ENCODE results near the gene GLYATL2.
A peak's percentile ranks its signal among the peaks of the same experiment; 100 is the strongest.

The GLYATL2 gene

DNA sequence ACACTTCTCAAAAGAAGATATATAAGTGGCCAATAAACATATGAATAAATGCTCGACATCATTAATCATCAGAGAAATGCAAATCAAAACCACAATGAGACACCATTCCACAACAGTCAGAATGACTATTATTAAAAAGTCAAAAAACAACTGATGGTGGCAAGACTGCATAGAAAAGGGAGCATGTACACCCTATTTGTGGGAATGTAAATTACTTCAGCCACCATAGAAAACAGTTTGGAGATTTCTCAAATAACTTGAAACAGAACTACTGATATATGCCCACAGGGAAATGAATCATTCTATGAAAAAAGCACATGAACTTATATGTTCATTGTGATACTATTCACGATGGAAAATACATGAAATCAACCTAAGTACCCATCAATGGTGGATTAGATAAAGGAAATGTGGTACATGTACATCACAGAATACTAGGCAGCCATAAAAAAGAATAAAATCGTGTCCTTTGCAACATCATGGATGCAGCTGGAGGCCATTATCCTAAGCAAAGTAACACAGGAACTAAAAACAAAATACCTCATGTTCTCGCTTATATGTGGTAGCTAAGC lies 42.4 kb downstream of the GLYATL2 start:
- Histone ChIP-seq H3K9ac (no peak overlapping the region), H3K4me3 (IDR thresholded peaks at IDR 0.05; ENCODE audit: insufficient read depth, low read depth, low read length) (no peak overlapping the region), H2AFZ (ENCODE audit: low read depth) (no peak overlapping the region), H3K79me2 (ENCODE audit: insufficient read depth, low read depth) (no peaks in the 10 kb centered on the region), H3K4me2 (no peak overlapping the region), H3K27ac (no peak overlapping the region), H3K36me3 (ENCODE audit: insufficient read depth) (no peaks in the 10 kb centered on the region), H3K27me3 (ENCODE audit: insufficient read depth, low read depth) (no peaks in the 10 kb centered on the region), H4K20me1 (ENCODE audit: insufficient read depth) (no peaks in the 10 kb centered on the region), H3K4me1 (ENCODE audit: low read depth, poor library complexity, severe bottlenecking) (no peaks in the 10 kb centered on the region)
- TF ChIP-seq, protein P1, sequence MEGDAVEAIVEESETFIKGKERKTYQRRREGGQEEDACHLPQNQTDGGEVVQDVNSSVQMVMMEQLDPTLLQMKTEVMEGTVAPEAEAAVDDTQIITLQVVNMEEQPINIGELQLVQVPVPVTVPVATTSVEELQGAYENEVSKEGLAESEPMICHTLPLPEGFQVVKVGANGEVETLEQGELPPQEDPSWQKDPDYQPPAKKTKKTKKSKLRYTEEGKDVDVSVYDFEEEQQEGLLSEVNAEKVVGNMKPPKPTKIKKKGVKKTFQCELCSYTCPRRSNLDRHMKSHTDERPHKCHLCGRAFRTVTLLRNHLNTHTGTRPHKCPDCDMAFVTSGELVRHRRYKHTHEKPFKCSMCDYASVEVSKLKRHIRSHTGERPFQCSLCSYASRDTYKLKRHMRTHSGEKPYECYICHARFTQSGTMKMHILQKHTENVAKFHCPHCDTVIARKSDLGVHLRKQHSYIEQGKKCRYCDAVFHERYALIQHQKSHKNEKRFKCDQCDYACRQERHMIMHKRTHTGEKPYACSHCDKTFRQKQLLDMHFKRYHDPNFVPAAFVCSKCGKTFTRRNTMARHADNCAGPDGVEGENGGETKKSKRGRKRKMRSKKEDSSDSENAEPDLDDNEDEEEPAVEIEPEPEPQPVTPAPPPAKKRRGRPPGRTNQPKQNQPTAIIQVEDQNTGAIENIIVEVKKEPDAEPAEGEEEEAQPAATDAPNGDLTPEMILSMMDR (conservative IDR thresholded peaks at IDR 0.05; ENCODE audit: low read depth, low read length), result no peak

DNA sequence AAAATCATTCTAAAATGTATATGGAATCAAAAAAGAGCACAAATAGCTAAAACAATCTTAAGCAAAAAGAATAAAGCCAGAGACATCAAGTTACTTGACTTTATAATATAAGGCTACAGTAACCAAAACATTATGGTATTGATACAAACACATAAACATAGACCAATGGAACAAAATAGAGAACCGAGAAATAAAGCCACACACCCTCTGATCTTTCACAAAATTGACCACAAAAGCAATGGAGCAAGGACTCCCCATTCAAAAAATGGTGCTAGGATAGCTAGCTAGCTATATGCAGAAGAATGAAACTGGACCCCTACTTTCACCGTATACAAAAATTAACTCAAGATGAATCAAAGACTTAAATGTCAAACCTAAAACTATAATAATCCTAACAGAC lies 43.2 kb downstream of the GLYATL2 start:
- H4K20me1 ChIP-seq (ENCODE audit: insufficient read depth), result no peaks in the 10 kb centered on the region
- TF ChIP-seq, protein P1 (conservative IDR thresholded peaks at IDR 0.05; ENCODE audit: low read depth, low read length), result no peak
- no peak overlapping the region for H3K9ac ChIP-seq

DNA sequence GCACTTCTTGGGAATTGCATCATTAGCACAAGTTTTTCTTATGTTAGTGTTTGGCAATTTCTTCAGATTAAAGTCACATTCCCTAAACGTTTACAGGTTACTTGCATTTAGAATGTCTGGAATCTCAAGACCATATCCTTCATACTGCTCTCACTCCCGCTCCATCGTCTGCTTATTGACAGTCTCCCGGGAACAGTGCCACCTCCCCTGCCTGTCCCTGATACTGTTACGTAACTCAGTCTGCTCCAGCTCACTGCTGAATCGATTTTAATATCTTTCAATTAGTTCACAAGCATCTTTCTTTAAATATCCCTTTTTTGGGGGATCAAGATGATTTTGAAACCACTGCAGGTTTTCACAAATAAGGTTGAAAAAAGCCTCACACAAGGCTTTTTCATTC lies 48.2 kb downstream of the GLYATL2 start:
- no peaks in the 10 kb centered on the region for H3K36me3 ChIP-seq (ENCODE audit: insufficient read depth)
- no peak overlapping the region for H3K4me3 ChIP-seq (IDR thresholded peaks at IDR 0.05; ENCODE audit: insufficient read depth, low read depth, low read length)
- no peak overlapping the region for H2AFZ ChIP-seq (ENCODE audit: low read depth)
- no peak overlapping the region for H3K27ac ChIP-seq
- H3K27me3 ChIP-seq (ENCODE audit: insufficient read depth, low read depth), result no peaks in the 10 kb centered on the region
- TF ChIP-seq, protein P1 (conservative IDR thresholded peaks at IDR 0.05; ENCODE audit: low read depth, low read length), result no peak
- H3K9ac ChIP-seq, result no peak overlapping the region
- no peaks in the 10 kb centered on the region for H4K20me1 ChIP-seq (ENCODE audit: insufficient read depth)
- H3K4me1 ChIP-seq (ENCODE audit: low read depth, poor library complexity, severe bottlenecking), result no peaks in the 10 kb centered on the region
- no peaks in the 10 kb centered on the region for H3K79me2 ChIP-seq (ENCODE audit: insufficient read depth, low read depth)
- H3K4me2 ChIP-seq, result no peak overlapping the region

More for the DNA sequence above, 43.2 kb downstream of the GLYATL2 start:
- Histone ChIP-seq H3K4me2 (no peak overlapping the region), H3K4me1 (ENCODE audit: low read depth, poor library complexity, severe bottlenecking) (no peaks in the 10 kb centered on the region), H3K27me3 (ENCODE audit: insufficient read depth, low read depth) (no peaks in the 10 kb centered on the region), H3K27ac (no peak overlapping the region), H3K4me3 (IDR thresholded peaks at IDR 0.05; ENCODE audit: insufficient read depth, low read depth, low read length) (no peak overlapping the region), H3K79me2 (ENCODE audit: insufficient read depth, low read depth) (no peaks in the 10 kb centered on the region), H2AFZ (ENCODE audit: low read depth) (no peak overlapping the region), H3K36me3 (ENCODE audit: insufficient read depth) (no peaks in the 10 kb centered on the region)

DNA sequence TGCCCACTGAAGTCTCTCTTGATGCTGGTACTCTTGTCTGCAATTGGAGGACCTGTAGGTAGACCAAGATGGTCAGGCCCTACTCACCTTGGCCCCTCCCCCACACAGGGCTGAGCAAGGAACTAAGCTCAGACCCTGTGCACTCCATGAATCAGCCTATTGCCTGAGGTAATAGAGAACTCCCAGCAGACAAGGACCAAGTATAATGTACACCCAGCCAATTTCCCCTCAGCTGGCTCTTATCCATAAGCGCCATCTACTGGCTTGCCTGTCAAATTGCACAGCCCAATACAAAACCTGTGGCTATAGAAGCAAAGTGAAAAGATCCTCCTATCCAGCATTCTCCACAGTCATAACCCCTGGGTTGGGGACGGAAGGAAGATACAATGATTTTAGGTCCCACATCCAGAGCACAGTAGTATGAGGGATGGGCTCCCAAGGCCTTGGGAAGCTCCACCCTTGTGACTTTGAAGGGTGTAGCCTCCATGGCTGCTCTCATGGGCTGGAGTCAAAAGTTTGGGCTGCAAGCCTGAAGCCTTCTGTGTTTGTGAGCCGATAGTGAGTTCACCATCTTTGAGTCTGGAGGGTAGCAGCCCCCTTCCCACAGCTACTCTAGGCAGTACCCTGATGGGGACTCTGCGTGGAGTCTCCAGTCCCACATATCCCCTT lies 56.0 kb downstream of the GLYATL2 start:
- no peak overlapping the region for H3K9ac ChIP-seq
- peak overlapping the region; percentile 48 for H2AFZ ChIP-seq (ENCODE audit: low read depth)
- no peak overlapping the region for H3K4me3 ChIP-seq (IDR thresholded peaks at IDR 0.05; ENCODE audit: insufficient read depth, low read depth, low read length)
- no peaks in the 10 kb centered on the region for H4K20me1 ChIP-seq (ENCODE audit: insufficient read depth)
- no peak overlapping the region for H3K4me2 ChIP-seq
- no peaks in the 10 kb centered on the region for H3K36me3 ChIP-seq (ENCODE audit: insufficient read depth)
- H3K4me1 ChIP-seq (ENCODE audit: low read depth, poor library complexity, severe bottlenecking), result peaks cover 10% of the 10 kb centered on the region
- H3K79me2 ChIP-seq (ENCODE audit: insufficient read depth, low read depth), result no peaks in the 10 kb centered on the region
- H3K27ac ChIP-seq, result no peak overlapping the region
- no peaks in the 10 kb centered on the region for H3K27me3 ChIP-seq (ENCODE audit: insufficient read depth, low read depth)
- TF ChIP-seq, protein P1 (conservative IDR thresholded peaks at IDR 0.05; ENCODE audit: low read depth, low read length), result peak; percentile 91

All from KMS-11 (cell line).